Stomach (tissue), 9 donors: ENCODE measurements around the gene SPATA33. TPM values are rescaled to one million over a fixed set of nuclear protein-coding genes. Genes with fewer than 3 reads are reported as not detected.

Experiments
- DNase-seq, 2 donors: peaks; one replicate each; pipeline versions ENCODE4 v3.0.0 to v3.0.0-alpha.2; 2013 to 2019
- H3K27ac ChIP-seq, 5 donors: fragments of 200-600 bp in 4 of 5; sonication (generic) in 4 of 5; one replicate each; pipeline ENCODE4 v1.5.1; 2013 to 2019; ENCODE audit warnings: mild to moderate bottlenecking in 1 of 5, moderate library complexity in 1 of 5
- H3K27me3 ChIP-seq, 3 donors: fragments of 200-600 bp; sonication (generic); one replicate each; pipeline ENCODE4 v1.5.1; 2017 to 2019; ENCODE audit warnings: mixed run types in 1 of 3
- H3K36me3 ChIP-seq, 4 donors: fragments of 200-600 bp; sonication (generic); 1 replicate in 3 of 4; 2 replicates in 1 of 4; pipeline ENCODE4 v1.5.1; 2016 to 2019
- H3K4me1 ChIP-seq, 4 donors: fragments of 200-600 bp; sonication (generic); one replicate each; pipeline ENCODE4 v1.5.1; 2016 to 2019
- H3K4me3 ChIP-seq, 4 donors: fragments of 200-600 bp; sonication (generic) in 3 of 4; one replicate each; pipeline ENCODE4 v1.5.1; 2016 to 2019; ENCODE audit warnings: mild to moderate bottlenecking in 1 of 4
- H3K9me3 ChIP-seq, 4 donors: fragments of 200-600 bp; sonication (generic); one replicate each; pipeline ENCODE4 v1.5.1; 2016 to 2019
- CTCF ChIP-seq, 7 experiments: fragments of 450-650 bp in 4 of 7; fragments of 200-600 bp in 3 of 7; sonication (generic) in 3 of 7; IDR thresholded peaks; one replicate each; pipeline ENCODE4 v1.5.1; 2016 to 2019; ENCODE audit warnings: antibody characterized with exemption in 7 of 7, control low read depth in 2 of 7, mild to moderate bottlenecking in 1 of 7
- EP300 ChIP-seq: sonication (generic); formaldehyde crosslinking; IDR thresholded peaks from one replicate; pipeline ENCODE4 v1.6.1; 2017; ENCODE audit warnings: antibody characterized with exemption
- POLR2A ChIP-seq, 4 donors: fragments of 450-650 bp; IDR thresholded peaks; one replicate each; pipeline ENCODE4 v1.6.1; 2016; ENCODE audit warnings: antibody characterized with exemption in 4 of 4, control low read depth in 2 of 4, mild to moderate bottlenecking in 1 of 4, moderate library complexity in 1 of 4
- POLR2AphosphoS5 ChIP-seq, 3 donors: sonication (generic); formaldehyde crosslinking; IDR thresholded peaks; one replicate each; pipeline ENCODE4 v1.6.1; 2016; ENCODE audit warnings: antibody characterized with exemption in 3 of 3
- WGBS, 5 donors: extraction: QIAGEN DNeasy Blood & Tissue Kit in 3 of 5; methylation state at CpG; one replicate each; pipeline versions ENCODE4 v1.1.5 to v1.1.7; 2013 to 2018; 5-methylcytosine and 5-hydroxymethylcytosine counted together
- intact Hi-C: fragments of 100-400 bp; cut with DNase I; formaldehyde crosslinking; loops from one replicate; pipeline ENCODE4 v1.15.1; 2023; ENCODE audit warnings: low total_unique reads
- polyA plus RNA-seq, 3 donors: library from polyadenylated mRNA; stranded (reverse); fragments of 200-250 nt; gene quantifications; one replicate each; pipeline ENCODE4 v1.2.3, GENCODE V29; 2013
- total RNA-seq, 5 donors: library from RNA; depleted of rRNA; stranded (reverse); fragments of >200 nt; gene quantifications; one replicate each; pipeline versions ENCODE4 v1.1.0 to v1.2.3, GENCODE V29; 2014 to 2016
- donor health status: healthy with polysubstance abuse.
- donor health status: Bipolar disorder and iron deficiency.
- donor health status: healthy.

SPATA33 gene
- total and polyA plus RNA-seq, 8 donors: 3.2 to 181 (median 11.1) TPM

- Histone ChIP-seq H3K9me3 (no peaks in the 10 kb centered on the region), H3K4me1 (peaks cover 12 to 34% (median 30%) of the 10 kb centered on the region in 4 donors), H3K4me3 (no peak overlapping the region), H3K36me3 (peaks cover 34 to 67% (median 65%) of the 10 kb centered on the region in 4 donors), H3K27me3 (no peaks in the 10 kb centered on the region), H3K27ac (no peak overlapping the region)
- WGBS, 5 donors: 91 to 97% (median 93%) methylated on average over 15 to 16 of the region's 16 CpGs
- intact Hi-C loops: no loop called here
- no peak for DNase-seq
- TF ChIP-seq CTCF (IDR thresholded peaks at IDR 0.05): no peak
- no peak for TF ChIP-seq EP300
- no peak for TF ChIP-seq POLR2A (IDR thresholded peaks at IDR 0.05)
- TF ChIP-seq POLR2AphosphoS5 (IDR thresholded peaks at IDR 0.05): no peak
Measured at GRCh38 chr16:89690392-89690901, 32.8 kb downstream of the SPATA33 start.

GRCh38 chr16:89691231-89691985, 33.8 kb downstream of the SPATA33 start:
- no peak overlapping the region for H3K27ac ChIP-seq
- intact Hi-C loops: no loop called here
- no peak for DNase-seq
- H3K4me1 ChIP-seq: peaks cover 12 to 38% (median 25%) of the 10 kb centered on the region in 4 donors
- no peaks in the 10 kb centered on the region for H3K27me3 ChIP-seq
- no peak overlapping the region for H3K4me3 ChIP-seq
- WGBS, 5 donors: 91 to 96% (median 95%) methylated on average over 17 to 21 of the region's 21 CpGs
- H3K36me3 ChIP-seq: peaks cover 34 to 76% (median 74%) of the 10 kb centered on the region in 4 donors
- no peak for TF ChIP-seq POLR2AphosphoS5 (IDR thresholded peaks at IDR 0.05)
- no peak for TF ChIP-seq EP300
- TF ChIP-seq CTCF (IDR thresholded peaks at IDR 0.05): no peak
- TF ChIP-seq POLR2A (IDR thresholded peaks at IDR 0.05): no peak
- no peaks in the 10 kb centered on the region for H3K9me3 ChIP-seq

- peaks cover 34 to 83% (median 80%) of the 10 kb centered on the region in 4 donors for H3K36me3 ChIP-seq
- H3K27ac ChIP-seq: no peak overlapping the region
- H3K27me3 ChIP-seq: no peaks in the 10 kb centered on the region
- 84 to 94% (median 92%) methylated on average over 9 to 13 of the region's 13 CpGs for WGBS, 5 donors
- H3K9me3 ChIP-seq: no peaks in the 10 kb centered on the region
- H3K4me3 ChIP-seq: no peak overlapping the region
- intact Hi-C loops: no loop called here
- no peak for DNase-seq
- TF ChIP-seq EP300 (no peak), POLR2A (IDR thresholded peaks at IDR 0.05) (no peak), POLR2AphosphoS5 (IDR thresholded peaks at IDR 0.05) (no peak), CTCF (IDR thresholded peaks at IDR 0.05) (no peak)
- peaks cover 12 to 43% (median 25%) of the 10 kb centered on the region in 4 donors for H3K4me1 ChIP-seq
Measured at GRCh38 chr16:89691986-89692569, 34.4 kb downstream of the SPATA33 start.

GRCh38 chr16:89693289-89693731, 35.7 kb downstream of the SPATA33 start:
- no peaks in the 10 kb centered on the region for H3K27me3 ChIP-seq
- 82 to 95% (median 93%) methylated on average over 4 to 11 of the region's 11 CpGs for WGBS, 5 donors
- no peaks in the 10 kb centered on the region for H3K9me3 ChIP-seq
- H3K27ac ChIP-seq: no peak overlapping the region
- no peak for TF ChIP-seq EP300
- TF ChIP-seq POLR2A (IDR thresholded peaks at IDR 0.05): no peak
- no peak for TF ChIP-seq POLR2AphosphoS5 (IDR thresholded peaks at IDR 0.05)
- no peak for TF ChIP-seq CTCF (IDR thresholded peaks at IDR 0.05)
- peaks cover 34 to 94% (median 90%) of the 10 kb centered on the region in 4 donors for H3K36me3 ChIP-seq
- peaks cover 0 to 35% (median 18%) of the 10 kb centered on the region in 4 donors for H3K4me1 ChIP-seq
- no peak overlapping the region for H3K4me3 ChIP-seq
- DNase-seq: no peak
- intact Hi-C loops: no loop called here
